BJ (cell line): ENCODE measurements around the gene POTEJ. TPM values are rescaled to one million over a fixed set of nuclear protein-coding genes. Genes with fewer than 3 reads are reported as not detected.
"Not testable (repeated sequence)": the region's sequence is repeated elsewhere in the genome, so short reads cannot be mapped to it uniquely, and the experiment has no call there.

Experiments used
- CTCF ChIA-PET: fragments of 350-600 bp; formaldehyde crosslinking; extraction: SDS; loops from one replicate; lab custom pipeline; 2021; ENCODE audit warnings: antibody characterized with exemption, inconsistent platforms; lab: Yijun Ruan, JAX
- POLR2A ChIA-PET: fragments of 300-600 bp; sonication (Branson Sonifier 250); formaldehyde crosslinking; extraction: SDS; loops from one replicate; lab custom pipeline; 2021; ENCODE audit warnings: antibody characterized with exemption; lab: Charles Lee
- DNase-seq: peaks from one replicate; pipeline ENCODE4 v3.0.0-alpha.2; 2011; ENCODE audit warnings: low read depth
- H3K27me3 ChIP-seq: 2 replicates; pipeline ENCODE4 v1.6.0; 2011; ENCODE audit warnings: low read length; ENCODE audit not compliant: control insufficient read depth, insufficient read depth
- H3K36me3 ChIP-seq: 2 replicates; pipeline ENCODE4 v1.5.1; 2011; ENCODE audit warnings: low read length; ENCODE audit not compliant: control insufficient read depth, insufficient read depth
- H3K4me3 ChIP-seq: 2 replicates; pipeline ENCODE4 v1.5.1; 2011; ENCODE audit warnings: low read depth, mild to moderate bottlenecking, control low read depth, low read length
- polyA plus RNA-seq: library from polyadenylated mRNA; depleted of rRNA; stranded (reverse); fragments of >200 nt; gene quantifications from 2 replicates; pipeline ENCODE4 v1.2.3, GENCODE V29; 2011; rRNA removed
- small RNA-seq: library from RNA; depleted of rRNA; stranded (forward); fragments of <200 nt; gene quantifications from one replicate; pipeline ENCODE3, GENCODE V24; 2012; ENCODE audit warnings: low replicate concordance, low read depth; ENCODE audit not compliant: insufficient read length
- TF ChIP-seq, protein P1 (sequence below): IDR thresholded peaks from 2 replicates; pipeline ENCODE4 v1.5.1; 2011; ENCODE audit warnings: low read depth, mild to moderate bottlenecking, control low read depth, inconsistent platforms, low read length, moderate library complexity; ENCODE audit not compliant: insufficient read depth

The POTEJ gene
- polyA plus RNA-seq, 1 experiment: not detected

DNA sequence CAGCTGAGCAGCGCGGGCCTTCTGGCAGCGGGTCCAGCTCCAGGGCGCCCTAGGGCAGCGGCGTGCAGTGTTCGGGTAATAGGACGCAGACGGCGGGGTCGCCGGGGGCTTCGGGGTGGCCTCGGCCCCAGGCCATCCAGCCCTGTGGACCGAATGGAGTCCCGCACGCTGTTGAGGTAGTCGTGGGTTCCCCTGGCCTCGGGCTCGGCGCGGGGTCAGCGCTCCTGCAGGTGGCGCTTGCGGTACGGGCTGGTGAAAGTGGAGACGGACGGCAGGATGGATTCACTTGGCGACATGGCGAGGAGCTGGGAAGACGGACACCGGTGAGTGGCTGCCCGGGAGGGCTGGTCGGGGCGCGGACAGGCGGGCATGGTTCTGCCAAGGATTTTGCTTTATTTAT is 82.2 kb downstream of the POTEJ start:
- H3K4me3 ChIP-seq, H3K36me3 ChIP-seq, H3K27me3 ChIP-seq, POLR2A ChIA-PET, DNase-seq: not testable (repeated sequence)
- CTCF ChIA-PET: interaction anchor here (0.7 kb wide), 1 partner anchor 37 kb away, joined by 3 read pairs; no protein-coding TSS in a partner anchor
- TF ChIP-seq, protein P1, sequence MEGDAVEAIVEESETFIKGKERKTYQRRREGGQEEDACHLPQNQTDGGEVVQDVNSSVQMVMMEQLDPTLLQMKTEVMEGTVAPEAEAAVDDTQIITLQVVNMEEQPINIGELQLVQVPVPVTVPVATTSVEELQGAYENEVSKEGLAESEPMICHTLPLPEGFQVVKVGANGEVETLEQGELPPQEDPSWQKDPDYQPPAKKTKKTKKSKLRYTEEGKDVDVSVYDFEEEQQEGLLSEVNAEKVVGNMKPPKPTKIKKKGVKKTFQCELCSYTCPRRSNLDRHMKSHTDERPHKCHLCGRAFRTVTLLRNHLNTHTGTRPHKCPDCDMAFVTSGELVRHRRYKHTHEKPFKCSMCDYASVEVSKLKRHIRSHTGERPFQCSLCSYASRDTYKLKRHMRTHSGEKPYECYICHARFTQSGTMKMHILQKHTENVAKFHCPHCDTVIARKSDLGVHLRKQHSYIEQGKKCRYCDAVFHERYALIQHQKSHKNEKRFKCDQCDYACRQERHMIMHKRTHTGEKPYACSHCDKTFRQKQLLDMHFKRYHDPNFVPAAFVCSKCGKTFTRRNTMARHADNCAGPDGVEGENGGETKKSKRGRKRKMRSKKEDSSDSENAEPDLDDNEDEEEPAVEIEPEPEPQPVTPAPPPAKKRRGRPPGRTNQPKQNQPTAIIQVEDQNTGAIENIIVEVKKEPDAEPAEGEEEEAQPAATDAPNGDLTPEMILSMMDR: peak; percentile 14; the same call in 1 of the 2 replicates

DNA sequence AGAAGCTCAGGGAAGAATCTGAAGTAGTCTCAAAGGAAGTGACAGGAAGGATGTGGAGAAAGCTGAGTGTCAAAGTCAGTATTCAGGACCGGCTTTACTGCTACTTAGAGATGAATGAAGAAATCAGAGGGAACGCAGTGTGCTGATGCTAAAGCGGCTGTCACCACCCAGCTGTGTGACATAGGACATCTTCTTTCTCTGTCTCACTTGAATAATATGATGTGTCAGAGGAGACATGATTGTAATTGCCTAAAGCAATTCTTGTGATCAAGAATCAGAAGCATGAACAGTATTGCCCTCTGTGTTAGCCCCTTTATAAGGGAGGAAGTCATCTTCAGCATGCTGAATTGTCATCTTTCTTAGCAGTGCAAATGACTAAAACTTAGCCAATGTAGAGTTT is 92.0 kb downstream of the POTEJ start:
- H3K36me3 ChIP-seq, H3K4me3 ChIP-seq, CTCF ChIA-PET, H3K27me3 ChIP-seq, POLR2A ChIA-PET, DNase-seq: not testable (repeated sequence)

Small RNAs within 50 kb of the gene (small RNA-seq; reads per million reads assigned to genes)
- gene RF00017: not detected
- gene RNU6-848P: not detected

Other genes with a start within 250 kb of the POTEJ start
- not detected in 2 replicates for gene POTEI, start 102.1 kb upstream of the POTEJ start, polyA plus RNA-seq
- not detected in 2 replicates for gene CFC1B, start 90.2 kb upstream of the POTEJ start, polyA plus RNA-seq
- gene CFC1, start 11.9 kb upstream of the POTEJ start, polyA plus RNA-seq: not detected in 2 replicates
- gene GPR148, start 117.6 kb downstream of the POTEJ start, polyA plus RNA-seq: not detected in 2 replicates
- gene AMER3, start 144.1 kb downstream of the POTEJ start, polyA plus RNA-seq: not detected in 2 replicates
- gene ARHGEF4, start 225.5 kb downstream of the POTEJ start, polyA plus RNA-seq: 6.8 and 15.1 TPM in 2 replicates